Liver (tissue), 9 donors: ENCODE results near the gene OMA1. TPM values are rescaled to one million over a fixed set of nuclear protein-coding genes. Genes with fewer than 3 reads are reported as not detected.

Experiments used
- DNase-seq: peaks from one replicate; pipeline ENCODE4 v3.0.0-alpha.2; 2017; ENCODE audit warnings: low spot score
- H3K27ac ChIP-seq, 2 donors: one replicate each; pipeline ENCODE4 v1.7.0; 2013; ENCODE audit warnings: inconsistent platforms in 2 of 2, low read length in 2 of 2, control low read depth in 1 of 2, low read depth in 1 of 2, mild to moderate bottlenecking in 1 of 2
- H3K27me3 ChIP-seq, 4 donors: one replicate each; pipeline versions ENCODE4 v1.6.1 to v1.7.0; 2013; ENCODE audit warnings: low read length in 3 of 4, inconsistent platforms in 1 of 4, mild to moderate bottlenecking in 1 of 4, moderate library complexity in 1 of 4; ENCODE audit not compliant: control insufficient read depth in 4 of 4, insufficient read depth in 4 of 4
- H3K36me3 ChIP-seq, 4 donors: one replicate each; pipeline versions ENCODE4 v1.6.1 to v1.7.0; 2013; ENCODE audit warnings: low read length in 3 of 4, mild to moderate bottlenecking in 3 of 4, low read depth in 1 of 4, moderate library complexity in 1 of 4; ENCODE audit not compliant: control insufficient read depth in 4 of 4, insufficient read depth in 3 of 4
- H3K4me1 ChIP-seq, 4 donors: one replicate each; pipeline versions ENCODE4 v1.6.1 to v1.7.0; 2013; ENCODE audit warnings: low read length in 3 of 4, mild to moderate bottlenecking in 3 of 4, moderate library complexity in 1 of 4; ENCODE audit not compliant: control insufficient read depth in 4 of 4, insufficient read depth in 4 of 4
- H3K4me3 ChIP-seq, 3 donors: one replicate each; pipeline versions ENCODE4 v1.6.1 to v1.7.0; 2013; ENCODE audit warnings: low read length in 3 of 3, control low read depth in 1 of 3, low read depth in 1 of 3, mild to moderate bottlenecking in 1 of 3
- H3K9ac ChIP-seq, 2 donors: one replicate each; pipeline ENCODE4 v1.7.0; 2013; ENCODE audit warnings: low read length in 2 of 2, mild to moderate bottlenecking in 2 of 2, moderate library complexity in 2 of 2, control low read depth in 1 of 2, low read depth in 1 of 2
- H3K9me3 ChIP-seq, 4 donors: one replicate each; pipeline versions ENCODE4 v1.6.1 to v1.7.0; 2013; ENCODE audit warnings: low read length in 3 of 4; ENCODE audit not compliant: control insufficient read depth in 4 of 4
- CTCF ChIP-seq: fragments of 150-350 bp; IDR thresholded peaks from 2 replicates; pipeline ENCODE4 v1.5.1; 2017; ENCODE audit warnings: improper control_type of control experiment, low read depth, low read length; ENCODE audit not compliant: missing input control
- EGR1 ChIP-seq, 2 donors: IDR thresholded peaks; 2 replicates each; pipeline ENCODE4 v1.6.1; 2016 to 2018; ENCODE audit warnings: antibody characterized with exemption in 2 of 2, low read depth in 2 of 2
- FOXA1 ChIP-seq: IDR thresholded peaks from 2 replicates; pipeline ENCODE4 v1.6.1; 2016; ENCODE audit warnings: antibody characterized with exemption
- FOXA2 ChIP-seq: IDR thresholded peaks from 2 replicates; pipeline ENCODE4 v1.6.1; 2016; ENCODE audit warnings: antibody characterized with exemption
- GABPA ChIP-seq, 2 donors: IDR thresholded peaks in 1 of 2; conservative IDR thresholded peaks in 1 of 2; 2 replicates each; pipeline ENCODE4 v1.6.1; 2016; ENCODE audit warnings: antibody characterized with exemption in 2 of 2, mild to moderate bottlenecking in 1 of 2, moderate library complexity in 1 of 2
- HNF4A ChIP-seq, 2 donors: conservative IDR thresholded peaks; 2 replicates each; pipeline ENCODE4 v1.6.1; 2016; ENCODE audit warnings: antibody characterized with exemption in 2 of 2, mild to moderate bottlenecking in 2 of 2
- HNF4G ChIP-seq: IDR thresholded peaks from 2 replicates; pipeline ENCODE4 v1.6.1; 2016; ENCODE audit warnings: antibody characterized with exemption
- JUND ChIP-seq, 2 donors: IDR thresholded peaks; 2 replicates each; pipeline ENCODE4 v1.6.1; 2016; ENCODE audit warnings: antibody characterized with exemption in 2 of 2
- MAX ChIP-seq: IDR thresholded peaks from 2 replicates; pipeline ENCODE4 v1.6.1; 2016; ENCODE audit warnings: antibody characterized with exemption
- NR2F2 ChIP-seq: IDR thresholded peaks from 2 replicates; pipeline ENCODE4 v1.6.1; 2016; ENCODE audit warnings: antibody characterized with exemption
- RAD21 ChIP-seq, 2 donors: IDR thresholded peaks; 2 replicates each; pipeline ENCODE4 v1.6.1; 2016; ENCODE audit warnings: antibody characterized with exemption in 2 of 2, mild to moderate bottlenecking in 2 of 2
- REST ChIP-seq: IDR thresholded peaks from 2 replicates; pipeline ENCODE4 v1.6.1; 2016; ENCODE audit warnings: antibody characterized with exemption, mild to moderate bottlenecking
- RXRA ChIP-seq, 2 donors: IDR thresholded peaks; 2 replicates each; pipeline ENCODE4 v1.6.1; 2017 to 2018; ENCODE audit warnings: antibody characterized with exemption in 2 of 2, mild to moderate bottlenecking in 1 of 2
- SP1 ChIP-seq: IDR thresholded peaks from 2 replicates; pipeline ENCODE4 v1.6.1; 2018; ENCODE audit warnings: antibody characterized with exemption, mild to moderate bottlenecking
- TAF1 ChIP-seq: conservative IDR thresholded peaks from 2 replicates; pipeline ENCODE4 v1.6.1; 2016; ENCODE audit warnings: antibody characterized with exemption, mild to moderate bottlenecking
- ZBTB33 ChIP-seq: IDR thresholded peaks from 2 replicates; pipeline ENCODE4 v1.6.1; 2016; ENCODE audit warnings: antibody characterized with exemption
- WGBS: extraction: QIAGEN DNeasy Blood & Tissue Kit; methylation state at CpG from one replicate; pipeline ENCODE4 v1.1.7; 2013; 5-methylcytosine and 5-hydroxymethylcytosine counted together
- polyA plus RNA-seq, 2 donors: library from polyadenylated mRNA; stranded (reverse) in 1 of 2; unstranded in 1 of 2; fragments of 200-250 nt in 1 of 2; fragments of >200 nt in 1 of 2; fragmentation: Nextera tagmentation in 1 of 2; extraction: Ambion mirVana in 1 of 2; gene quantifications; one replicate each; pipeline versions ENCODE4 v1.2.1 to v1.2.3, GENCODE V29; 2013 to 2015
- total RNA-seq, 2 donors: library from RNA; depleted of rRNA; stranded (reverse); fragments of >200 nt; gene quantifications; one replicate each; pipeline ENCODE4 v1.2.3, GENCODE V29; 2014
- donor health status: healthy.
- donor health status: healthy.
- donor health status: healthy.
- donor health status: healthy.
- donor health status: healthy.

OMA1 gene
- total and polyA plus RNA-seq, 4 donors, result 9.1 to 31.0 (median 16.1) TPM

GRCh38 chr1:58436615-58437297, 109.8 kb downstream of the OMA1 start:
- no peak overlapping the region for H3K9ac ChIP-seq
- H3K27me3 ChIP-seq, result no peaks in the 10 kb centered on the region
- 79% methylated on average over 5 of the region's 5 CpGs for WGBS
- no peaks in the 10 kb centered on the region for H3K9me3 ChIP-seq
- no peak for DNase-seq
- H3K27ac ChIP-seq, result no peak overlapping the region
- no peaks in the 10 kb centered on the region for H3K36me3 ChIP-seq
- H3K4me1 ChIP-seq, result peaks cover 0 to 18% (median 9%) of the 10 kb centered on the region in 4 donors
- TF ChIP-seq CTCF, result no peak
- TF ChIP-seq REST, result no peak
- TF ChIP-seq RAD21 (IDR thresholded peaks at IDR 0.05), result no peak
- TF ChIP-seq NR2F2, result no peak
- TF ChIP-seq HNF4A (conservative IDR thresholded peaks at IDR 0.05), result no peak
- no peak overlapping the region for H3K4me3 ChIP-seq

- no peak overlapping the region for H3K9ac ChIP-seq
- no peak overlapping the region for H3K27ac ChIP-seq
- no peaks in the 10 kb centered on the region for H3K9me3 ChIP-seq
- 84% methylated on average over 4 of the region's 4 CpGs for WGBS
- no peaks in the 10 kb centered on the region for H3K36me3 ChIP-seq
- no peak for DNase-seq
- no peaks in the 10 kb centered on the region for H3K27me3 ChIP-seq
- no peak overlapping the region for H3K4me3 ChIP-seq
- TF ChIP-seq MAX (no peak), FOXA1 (no peak), FOXA2 (no peak), TAF1 (no peak)
- H3K4me1 ChIP-seq, result peaks cover 0 to 18% (median 9%) of the 10 kb centered on the region in 4 donors
Observed at GRCh38 chr1:58435376-58435775, 111.2 kb downstream of the OMA1 start.

GRCh38 chr1:58434607-58435006, 111.9 kb downstream of the OMA1 start:
- Histone ChIP-seq H3K4me3 (no peak overlapping the region), H3K9me3 (no peaks in the 10 kb centered on the region), H3K27ac (no peak overlapping the region), H3K27me3 (no peaks in the 10 kb centered on the region), H3K36me3 (no peaks in the 10 kb centered on the region), H3K4me1 (peaks cover 0 to 18% (median 9%) of the 10 kb centered on the region in 4 donors), H3K9ac (no peak overlapping the region)
- no peak for DNase-seq
- 93% methylated on average over 2 of the region's 2 CpGs for WGBS
- no peak for TF ChIP-seq HNF4G
- TF ChIP-seq HNF4A (conservative IDR thresholded peaks at IDR 0.05), result no peak
- no peak for TF ChIP-seq SP1
- no peak for TF ChIP-seq MAX
- TF ChIP-seq EGR1 (IDR thresholded peaks at IDR 0.05; ENCODE audit: low read depth in 2 of 2), result no peak
- TF ChIP-seq CTCF, result no peak
- TF ChIP-seq ZBTB33, result no peak
- TF ChIP-seq GABPA (IDR thresholded peaks at IDR 0.05 in 1 of 2, conservative IDR thresholded peaks at IDR 0.05 in 1 of 2), result no peak
- no peak for TF ChIP-seq RXRA (IDR thresholded peaks at IDR 0.05)
- TF ChIP-seq JUND (IDR thresholded peaks at IDR 0.05), result no peak
